Measurements from ENCODE around the gene SPAG16. TPM values are rescaled to one million over a fixed set of nuclear protein-coding genes. Genes with fewer than 3 reads are reported as not detected.

Gene SPAG16
- polyA plus RNA-seq, 2 of the 4 experiments (the other 2 are of a cell fraction) = 19.1 to 27.6 TPM

DNA sequence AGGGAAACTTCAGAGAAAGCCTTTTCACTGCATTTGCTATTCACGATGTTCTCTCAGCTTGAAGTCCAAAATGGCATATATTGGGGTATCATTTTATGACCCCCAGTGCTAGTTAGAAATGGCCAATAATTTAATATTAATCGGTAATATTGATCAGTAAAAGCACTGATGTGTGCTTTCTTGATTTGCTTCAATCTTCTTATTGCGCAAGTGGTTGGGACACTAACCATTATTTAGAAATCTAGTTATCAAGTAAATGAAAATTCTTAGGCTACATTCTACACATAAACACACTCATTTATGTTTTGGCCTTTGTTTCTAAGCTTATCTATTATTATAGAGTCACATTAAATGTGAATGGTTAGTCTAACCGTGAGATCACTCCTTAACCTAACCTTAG is 1076.9 kb downstream of the SPAG16 start:
- Histone ChIP-seq H3K9me3 (no peaks in the 10 kb centered on the region), H3K27ac (no peak overlapping the region), H3K4me3 (no peak overlapping the region), H3K4me2 (no peak overlapping the region), H3K4me1 (no peaks in the 10 kb centered on the region)
- ATAC-seq (no peak), DNase-seq (ENCODE audit: low read depth in 1 of 2, low spot score in 1 of 2) (no peak), FAIRE-seq (no peak)
- TF ChIP-seq HOXA7 (CRISPR knock-in tag; IDR thresholded peaks at IDR 0.05) (no peak), CEBPB (IDR thresholded peaks at IDR 0.05) (peak in 1 of 2 experiments; percentile 47; a peak in 1 of 4 replicates), EHF (CRISPR knock-in tag; IDR thresholded peaks at IDR 0.05) (no peak)
- ChIA-PET POLR2A (no interaction called here), CTCF (no interaction called here)
- WGBS (ENCODE audit: missing lambda C conversion rate) = 38% methylated on average over 4 of the region's 4 CpGs

DNA sequence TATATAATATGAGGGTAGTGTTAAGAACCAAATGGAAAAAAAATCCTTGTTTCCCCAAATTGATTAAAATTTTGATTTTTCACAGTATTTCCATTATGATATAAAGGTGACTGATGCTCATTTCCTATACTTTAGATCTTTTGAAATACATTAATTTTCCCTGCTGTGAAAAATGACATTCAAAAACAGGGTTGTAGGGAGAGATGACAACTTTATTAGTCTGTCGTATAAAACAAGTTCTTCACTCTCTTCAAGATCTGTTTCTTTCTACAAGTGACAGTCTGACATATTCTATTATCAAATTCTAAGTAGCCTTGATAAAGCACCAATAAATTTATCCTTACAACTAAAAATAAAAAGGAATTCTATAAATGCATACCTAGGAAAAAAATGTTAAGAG is 1081.3 kb downstream of the SPAG16 start:
- no peak overlapping the region for H3K27ac ChIP-seq
- H3K4me3 ChIP-seq = no peak overlapping the region
- ChIA-PET POLR2A (no interaction called here), CTCF (no interaction called here)
- no peak overlapping the region for H3K4me2 ChIP-seq
- 66% methylated on average over 1 of the region's 1 CpG for WGBS (ENCODE audit: missing lambda C conversion rate)
- no peak for TF ChIP-seq ESRRA (IDR thresholded peaks at IDR 0.05; ENCODE audit: borderline replicate concordance, low read length)
- TF ChIP-seq, protein P1, sequence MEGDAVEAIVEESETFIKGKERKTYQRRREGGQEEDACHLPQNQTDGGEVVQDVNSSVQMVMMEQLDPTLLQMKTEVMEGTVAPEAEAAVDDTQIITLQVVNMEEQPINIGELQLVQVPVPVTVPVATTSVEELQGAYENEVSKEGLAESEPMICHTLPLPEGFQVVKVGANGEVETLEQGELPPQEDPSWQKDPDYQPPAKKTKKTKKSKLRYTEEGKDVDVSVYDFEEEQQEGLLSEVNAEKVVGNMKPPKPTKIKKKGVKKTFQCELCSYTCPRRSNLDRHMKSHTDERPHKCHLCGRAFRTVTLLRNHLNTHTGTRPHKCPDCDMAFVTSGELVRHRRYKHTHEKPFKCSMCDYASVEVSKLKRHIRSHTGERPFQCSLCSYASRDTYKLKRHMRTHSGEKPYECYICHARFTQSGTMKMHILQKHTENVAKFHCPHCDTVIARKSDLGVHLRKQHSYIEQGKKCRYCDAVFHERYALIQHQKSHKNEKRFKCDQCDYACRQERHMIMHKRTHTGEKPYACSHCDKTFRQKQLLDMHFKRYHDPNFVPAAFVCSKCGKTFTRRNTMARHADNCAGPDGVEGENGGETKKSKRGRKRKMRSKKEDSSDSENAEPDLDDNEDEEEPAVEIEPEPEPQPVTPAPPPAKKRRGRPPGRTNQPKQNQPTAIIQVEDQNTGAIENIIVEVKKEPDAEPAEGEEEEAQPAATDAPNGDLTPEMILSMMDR (IDR thresholded peaks at IDR 0.05) = no peak
- TF ChIP-seq, protein P2, sequence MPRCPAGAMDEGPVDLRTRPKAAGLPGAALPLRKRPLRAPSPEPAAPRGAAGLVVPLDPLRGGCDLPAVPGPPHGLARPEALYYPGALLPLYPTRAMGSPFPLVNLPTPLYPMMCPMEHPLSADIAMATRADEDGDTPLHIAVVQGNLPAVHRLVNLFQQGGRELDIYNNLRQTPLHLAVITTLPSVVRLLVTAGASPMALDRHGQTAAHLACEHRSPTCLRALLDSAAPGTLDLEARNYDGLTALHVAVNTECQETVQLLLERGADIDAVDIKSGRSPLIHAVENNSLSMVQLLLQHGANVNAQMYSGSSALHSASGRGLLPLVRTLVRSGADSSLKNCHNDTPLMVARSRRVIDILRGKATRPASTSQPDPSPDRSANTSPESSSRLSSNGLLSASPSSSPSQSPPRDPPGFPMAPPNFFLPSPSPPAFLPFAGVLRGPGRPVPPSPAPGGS (IDR thresholded peaks at IDR 0.05) = no peak
- no peak for TF ChIP-seq EHMT2 (IDR thresholded peaks at IDR 0.05; ENCODE audit: low read depth)
- no peaks in the 10 kb centered on the region for H3K9me3 ChIP-seq
- DNase-seq (ENCODE audit: low read depth in 1 of 2, low spot score in 1 of 2) (no peak), ATAC-seq (no peak), FAIRE-seq (no peak)
- H3K4me1 ChIP-seq = no peaks in the 10 kb centered on the region

DNA sequence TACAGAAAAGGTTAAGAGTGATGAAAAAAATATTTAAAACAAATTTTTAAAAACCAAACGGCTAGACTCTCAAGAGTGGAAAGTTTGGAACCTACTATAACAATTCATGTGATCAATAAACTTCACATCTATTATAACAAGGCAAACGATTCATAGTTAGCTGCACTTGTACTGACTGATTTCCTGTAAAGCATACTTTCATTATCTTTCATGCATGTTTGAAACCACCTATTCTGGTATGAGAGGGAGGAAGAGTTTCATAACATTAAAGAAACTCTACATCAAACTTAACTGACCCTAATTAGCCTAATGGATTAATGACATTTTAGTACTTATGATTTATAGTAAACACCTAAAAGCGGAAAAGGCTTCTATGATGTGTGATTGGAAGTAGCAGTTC is 1082.9 kb downstream of the SPAG16 start:
- CTCF ChIA-PET = no interaction called here
- 18% methylated on average over 3 of the region's 3 CpGs for WGBS (ENCODE audit: missing lambda C conversion rate)
- ATAC-seq = no peak

More for the DNA sequence above, 1082.9 kb downstream of the SPAG16 start:
- Histone ChIP-seq H3K9me3 (no peaks in the 10 kb centered on the region), H3K4me2 (no peak overlapping the region), H3K4me1 (no peaks in the 10 kb centered on the region), H3K4me3 (no peak overlapping the region), H3K27ac (no peak overlapping the region)
- TF ChIP-seq TFCP2L1 (CRISPR knock-in tag; IDR thresholded peaks at IDR 0.05) (no peak), POLR2A (IDR thresholded peaks at IDR 0.05; ENCODE audit: low read length) (no peak), HDAC2 (IDR thresholded peaks at IDR 0.05) (no peak), MYC (IDR thresholded peaks at IDR 0.05; ENCODE audit: borderline replicate concordance, low read length) (no peak), PHF8 (IDR thresholded peaks at IDR 0.05; ENCODE audit: borderline replicate concordance, low read depth) (no peak), ZC3H11A (IDR thresholded peaks at IDR 0.05) (no peak), CEBPB (IDR thresholded peaks at IDR 0.05) (no peak), RAD21 (conservative IDR thresholded peaks at IDR 0.05 in 1 of 2, IDR thresholded peaks at IDR 0.05 in 1 of 2) (no peak), CHD4 (IDR thresholded peaks at IDR 0.05; ENCODE audit: borderline replicate concordance) (no peak), NR3C1 (IDR thresholded peaks at IDR 0.05) (no peak), ZFP36 (IDR thresholded peaks at IDR 0.05; ENCODE audit: borderline replicate concordance, partially characterized antibody) (no peak), SMC3 (IDR thresholded peaks at IDR 0.05) (no peak), HOXA7 (CRISPR knock-in tag; IDR thresholded peaks at IDR 0.05) (no peak), JUN (IDR thresholded peaks at IDR 0.05) (no peak), NFE2L2 (conservative IDR thresholded peaks at IDR 0.05; ENCODE audit: low read length) (no peak), NPAS2 (CRISPR knock-in tag; IDR thresholded peaks at IDR 0.05; ENCODE audit: borderline replicate concordance) (no peak), HMGXB4 (CRISPR knock-in tag; IDR thresholded peaks at IDR 0.05; ENCODE audit: borderline replicate concordance) (no peak), RCOR1 (IDR thresholded peaks at IDR 0.05; ENCODE audit: low read depth, low read length) (no peak)
- TF ChIP-seq, protein P3, sequence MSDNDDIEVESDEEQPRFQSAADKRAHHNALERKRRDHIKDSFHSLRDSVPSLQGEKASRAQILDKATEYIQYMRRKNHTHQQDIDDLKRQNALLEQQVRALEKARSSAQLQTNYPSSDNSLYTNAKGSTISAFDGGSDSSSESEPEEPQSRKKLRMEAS (IDR thresholded peaks at IDR 0.05) = no peak
- TF ChIP-seq, protein P4, sequence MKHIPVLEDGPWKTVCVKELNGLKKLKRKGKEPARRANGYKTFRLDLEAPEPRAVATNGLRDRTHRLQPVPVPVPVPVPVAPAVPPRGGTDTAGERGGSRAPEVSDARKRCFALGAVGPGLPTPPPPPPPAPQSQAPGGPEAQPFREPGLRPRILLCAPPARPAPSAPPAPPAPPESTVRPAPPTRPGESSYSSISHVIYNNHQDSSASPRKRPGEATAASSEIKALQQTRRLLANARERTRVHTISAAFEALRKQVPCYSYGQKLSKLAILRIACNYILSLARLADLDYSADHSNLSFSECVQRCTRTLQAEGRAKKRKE (CRISPR knock-in tag; IDR thresholded peaks at IDR 0.05; ENCODE audit: low read depth) = no peak
- no peak for FAIRE-seq
- POLR2A ChIA-PET = no interaction called here
- DNase-seq (ENCODE audit: low read depth in 1 of 2, low spot score in 1 of 2) = no peak

All from A549 (cell line).